Lung microvascular endothelial cell (primary cell): ENCODE data around the gene RCSD1. TPM values are rescaled to one million over a fixed set of nuclear protein-coding genes. Genes with fewer than 3 reads are reported as not detected.

Experiments
- DNase-seq, 2 donors: peaks; one replicate each; pipeline versions ENCODE4 v3.0.0 to v3.0.0-alpha.2; 2010; ENCODE audit warnings: low read depth in 2 of 2
- total RNA-seq: library from RNA; depleted of rRNA; stranded (reverse); fragments of >200 nt; gene quantifications from 2 replicates; pipeline ENCODE4 v1.2.1, GENCODE V29; 2014

The RCSD1 gene
- total RNA-seq, 1 donor from 2014 or later: 99.8 TPM

GRCh38 chr1:167640051-167640450 is 10.0 kb downstream of the RCSD1 start:
- DNase-seq: no peak

DNA sequence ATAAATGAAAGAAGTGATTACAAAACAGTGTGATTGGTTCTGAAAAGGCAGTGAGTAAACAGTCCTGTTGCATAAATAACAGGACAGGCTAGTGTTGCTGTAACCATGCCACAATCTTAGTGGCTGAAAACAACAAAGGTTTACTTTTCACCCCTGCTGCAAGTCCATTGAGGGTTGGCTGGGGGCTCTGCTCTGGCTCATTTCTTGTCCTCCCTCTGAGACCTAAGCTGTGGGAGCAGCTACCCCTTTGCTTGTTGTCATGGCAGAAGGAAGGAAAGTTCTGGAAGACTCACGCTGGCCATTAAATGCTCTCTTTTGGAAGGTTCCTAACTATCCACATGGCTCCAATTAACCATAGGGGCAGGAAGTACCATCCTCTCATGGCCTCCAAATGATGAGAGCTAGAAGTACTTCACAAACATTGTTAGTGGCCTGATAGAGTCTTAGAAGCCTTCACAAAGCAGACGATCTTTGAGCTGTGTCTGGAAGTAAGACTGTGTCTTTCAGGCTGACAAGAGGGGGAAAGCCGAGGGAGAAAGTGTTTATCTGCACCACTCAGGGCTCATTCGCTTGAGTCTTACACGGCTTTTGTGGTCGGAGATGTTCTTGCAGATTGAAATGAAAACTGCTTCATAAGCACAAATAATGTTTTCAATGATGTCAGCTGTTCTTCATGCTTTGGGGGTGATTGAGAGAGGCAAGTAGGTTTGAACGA is 11.9 kb downstream of the RCSD1 start:
- no peak for DNase-seq

- DNase-seq: no peak
Observed at GRCh38 chr1:167642501-167642826, 12.4 kb downstream of the RCSD1 start.

- no peak for DNase-seq
Observed at GRCh38 chr1:167643441-167643840, 13.4 kb downstream of the RCSD1 start.

GRCh38 chr1:167644551-167644950 is 14.5 kb downstream of the RCSD1 start:
- DNase-seq: no peak

GRCh38 chr1:167645140-167645541 is 15.1 kb downstream of the RCSD1 start:
- peak in 1 of 2 donors; percentile 82 for DNase-seq

DNA sequence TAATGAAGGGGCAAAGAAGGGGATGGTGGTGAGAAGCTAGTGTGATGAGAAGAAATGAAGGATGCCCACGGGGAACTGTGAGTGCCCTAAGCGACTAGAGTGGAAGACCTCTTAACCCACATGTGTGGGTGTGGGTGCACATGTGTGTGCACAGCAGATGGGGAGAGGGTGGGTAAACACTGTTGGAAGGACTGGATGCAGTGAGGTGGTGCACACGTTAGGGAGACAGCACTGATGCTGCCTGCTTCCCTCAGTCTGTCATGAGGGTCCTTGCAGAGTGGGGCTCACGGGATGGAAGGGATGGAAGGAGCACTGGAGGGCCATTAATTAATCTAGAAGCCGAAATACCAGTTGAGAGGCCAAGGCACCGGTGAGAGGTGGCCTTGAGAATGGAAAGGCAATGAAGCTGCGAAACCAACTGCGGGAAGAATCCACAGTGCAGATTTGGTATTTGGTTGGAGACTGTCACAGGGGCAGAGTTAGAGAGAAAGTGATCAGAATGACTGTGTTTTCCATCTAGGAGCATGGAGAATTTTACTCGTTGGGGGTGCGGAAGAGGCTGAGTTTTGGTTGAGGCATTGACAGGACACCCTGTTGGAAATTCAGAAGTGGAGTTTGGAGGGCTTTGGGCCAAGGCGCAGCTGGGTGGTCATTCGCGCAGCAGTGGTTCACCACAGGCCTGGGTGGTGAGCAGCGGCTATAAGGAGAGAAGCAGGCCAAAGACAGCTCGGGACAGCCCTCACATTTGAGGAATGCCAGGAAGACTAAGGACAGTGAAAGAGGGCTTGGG is 15.8 kb downstream of the RCSD1 start:
- DNase-seq: no peak

DNA sequence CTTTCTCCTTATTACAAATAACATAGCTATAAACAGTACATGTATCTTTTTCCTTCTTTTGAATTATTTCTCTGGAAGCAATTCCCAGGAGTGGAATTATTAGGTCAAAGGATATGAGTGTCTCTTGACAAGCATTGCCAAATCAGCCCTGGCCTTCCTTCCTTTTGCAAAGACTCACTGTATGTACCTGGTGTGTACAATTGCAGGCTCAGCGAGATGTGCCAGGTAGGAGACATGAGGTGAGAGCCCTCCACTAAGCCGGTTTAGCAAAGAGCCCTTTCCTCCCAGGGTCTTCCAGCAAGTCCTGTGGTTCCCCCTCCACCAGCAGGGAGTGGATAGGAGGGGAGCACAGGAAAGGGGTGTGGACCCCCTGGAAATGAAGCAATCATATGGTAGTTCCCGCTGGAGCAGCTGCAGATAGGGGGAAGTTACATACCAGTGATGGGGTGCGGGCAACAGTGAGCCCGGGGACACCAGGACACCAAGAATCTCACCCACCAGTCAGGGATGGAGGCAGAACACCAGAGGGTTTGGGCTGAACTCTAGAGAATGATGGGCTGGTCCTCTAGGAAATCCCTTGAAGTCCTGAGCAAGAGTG is 18.3 kb downstream of the RCSD1 start:
- DNase-seq: no peak

DNA sequence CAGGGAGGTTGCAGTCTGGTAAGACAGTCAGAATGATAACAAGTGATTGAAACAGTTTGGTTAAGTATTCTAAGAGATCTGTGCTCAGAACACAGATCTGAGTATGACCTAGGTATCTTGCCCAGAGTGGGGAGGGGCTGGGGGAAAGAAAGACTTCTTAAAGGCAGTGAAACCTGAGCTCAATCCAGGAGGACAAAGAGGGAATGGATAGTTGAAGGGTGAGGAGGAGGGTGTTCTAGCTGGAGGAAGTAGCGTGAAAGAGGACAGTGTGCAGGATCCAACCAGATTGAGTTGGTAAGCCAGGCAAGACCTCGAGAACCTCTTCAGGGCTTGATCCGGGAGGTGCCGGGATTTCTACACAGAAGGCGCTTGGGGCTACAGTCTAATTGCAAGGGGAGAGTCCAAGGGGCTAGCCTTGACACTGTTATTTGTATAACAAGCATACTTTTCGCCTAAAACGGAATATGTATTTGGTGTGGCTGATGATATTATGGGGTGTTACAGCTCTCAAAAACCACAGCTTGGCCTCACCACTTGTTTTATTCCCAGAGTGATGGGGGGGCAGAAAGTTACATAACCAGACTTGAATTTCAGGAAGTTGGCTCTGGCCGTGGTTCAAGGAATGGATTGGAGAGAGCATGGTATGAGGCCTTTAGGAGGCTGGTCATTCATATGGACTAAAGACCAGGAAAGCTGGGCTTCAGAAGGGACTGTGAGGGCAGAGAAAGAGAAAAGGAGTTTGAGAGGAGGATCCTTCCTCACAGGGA is 19.1 kb downstream of the RCSD1 start:
- DNase-seq: peak; percentile 46 to 58

DNA sequence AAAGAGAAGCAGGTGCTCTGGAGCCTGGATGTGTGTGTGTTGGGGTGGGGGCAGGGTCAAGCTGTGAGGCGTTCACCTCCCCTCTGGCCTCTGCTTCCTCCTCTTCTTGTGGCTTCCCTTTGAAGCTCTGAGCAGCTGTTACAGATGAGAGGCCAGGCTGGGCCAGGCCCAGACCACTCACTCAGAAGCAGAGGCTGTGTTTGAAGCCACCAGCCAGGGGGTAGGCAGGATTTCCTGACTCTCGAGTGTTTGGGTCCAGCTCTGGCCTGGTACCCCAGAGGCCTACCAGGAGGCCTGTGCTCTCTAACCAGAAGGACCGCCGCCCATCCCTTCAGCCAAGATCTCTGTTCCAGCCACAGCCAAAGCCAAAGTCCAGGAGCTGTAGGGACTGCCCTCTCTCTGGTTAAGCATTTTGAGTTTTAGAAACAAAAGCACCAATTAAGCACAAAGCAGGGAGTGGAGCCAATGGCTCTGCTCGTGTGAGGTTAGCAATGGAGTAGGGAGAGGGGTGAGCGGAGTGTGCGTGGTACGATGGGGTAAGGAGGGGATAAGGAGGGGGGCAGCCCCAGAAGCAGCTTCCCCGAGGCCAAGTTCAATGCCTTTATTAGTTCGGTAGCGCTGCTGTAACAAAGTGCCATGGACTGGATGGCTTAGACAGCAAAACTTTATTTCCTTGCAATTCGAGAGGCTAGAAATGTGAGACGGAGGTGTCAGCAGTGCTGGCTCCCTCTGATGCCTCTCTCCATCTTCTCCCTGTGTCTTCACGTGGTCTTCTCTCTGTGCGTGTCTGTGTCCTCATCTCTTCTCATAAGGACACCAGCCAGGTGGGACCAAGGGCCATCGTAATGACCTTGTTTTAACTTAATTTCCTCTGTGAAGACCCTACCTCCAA is 20.5 kb downstream of the RCSD1 start:
- peak in 1 of 2 donors; percentile 28 for DNase-seq

DNA sequence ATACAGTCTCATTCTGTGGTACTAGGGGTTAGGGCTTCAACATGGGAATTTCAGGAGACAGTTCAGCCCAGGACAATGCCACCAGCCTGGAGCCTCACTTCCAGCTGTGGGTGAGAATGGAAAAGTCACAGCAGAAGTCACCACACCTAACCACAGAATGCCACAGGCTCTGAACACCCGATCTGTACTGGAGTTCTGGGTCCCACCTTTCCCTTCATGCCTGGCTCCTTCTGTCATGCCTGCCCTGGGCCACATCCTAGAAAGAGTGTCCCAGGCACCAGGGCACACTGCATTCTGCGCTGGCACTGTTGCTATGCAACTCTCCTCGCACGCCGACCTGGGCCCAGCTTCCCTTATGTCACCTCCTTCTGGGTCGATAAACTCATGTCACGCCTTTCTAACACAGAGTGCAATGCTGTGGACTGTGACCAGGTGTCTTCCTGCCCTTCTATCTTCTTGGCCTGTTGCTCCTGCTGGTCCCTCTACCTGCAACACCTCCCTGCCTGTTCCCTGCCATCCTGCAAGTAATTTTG is 21.2 kb downstream of the RCSD1 start:
- DNase-seq: no peak

DNA sequence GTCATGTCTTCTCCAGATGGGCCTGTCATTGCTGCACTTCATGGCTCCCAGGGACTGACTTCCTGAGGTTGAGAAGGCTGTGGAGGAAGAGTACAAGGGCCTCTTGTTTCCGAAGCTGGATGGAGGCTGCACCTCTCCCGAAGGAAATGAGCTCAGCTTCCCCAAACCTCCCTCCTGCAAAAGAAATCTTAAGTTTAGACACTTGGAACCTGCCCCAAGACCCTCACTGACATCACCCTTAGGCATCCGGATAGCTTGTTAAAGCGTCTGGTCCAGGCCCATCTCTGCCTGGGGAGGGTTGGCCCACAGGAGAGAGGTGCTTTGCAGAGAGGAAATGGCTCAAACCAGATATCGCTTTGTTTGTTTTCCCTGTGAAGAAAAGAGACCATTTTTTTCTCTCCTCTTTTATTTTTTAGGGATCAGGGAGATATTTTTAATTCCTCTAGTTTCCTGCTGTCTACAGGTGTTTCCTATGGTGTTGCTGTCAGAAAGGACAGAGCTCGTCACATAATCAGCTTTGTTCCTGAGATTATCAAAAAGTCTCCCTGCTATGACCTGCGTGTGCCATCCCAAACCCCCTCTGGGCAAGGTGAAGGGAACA is 25.0 kb downstream of the RCSD1 start:
- peak; percentile 92 to 93 for DNase-seq

GRCh38 chr1:167656657-167657056 is 26.6 kb downstream of the RCSD1 start:
- no peak for DNase-seq

- peak in 1 of 2 donors; percentile 70 for DNase-seq
Observed at GRCh38 chr1:167658574-167659328, 28.7 kb downstream of the RCSD1 start.

DNA sequence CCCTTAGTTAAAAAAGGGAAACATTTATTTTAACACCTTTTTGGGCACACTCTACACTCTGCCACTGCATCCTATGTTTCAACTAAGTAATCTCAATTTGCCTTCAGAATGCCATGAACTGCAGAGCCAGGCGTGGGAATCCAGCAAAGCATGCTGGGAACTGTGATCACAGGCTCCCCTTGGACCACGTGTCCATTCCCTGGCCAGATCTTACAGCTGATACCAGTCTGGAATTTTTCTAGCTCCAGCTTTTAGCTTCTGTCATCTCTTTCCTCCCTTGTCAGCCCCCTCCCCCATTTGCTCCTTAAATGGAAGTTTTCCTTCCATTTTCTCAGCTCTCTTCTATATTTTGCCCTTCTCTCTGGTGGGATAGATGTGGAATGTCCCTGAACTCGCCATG is 29.4 kb downstream of the RCSD1 start:
- DNase-seq: peak; percentile 17 to 54

- DNase-seq: no peak
Observed at GRCh38 chr1:167659881-167660280, 29.8 kb downstream of the RCSD1 start.

DNA sequence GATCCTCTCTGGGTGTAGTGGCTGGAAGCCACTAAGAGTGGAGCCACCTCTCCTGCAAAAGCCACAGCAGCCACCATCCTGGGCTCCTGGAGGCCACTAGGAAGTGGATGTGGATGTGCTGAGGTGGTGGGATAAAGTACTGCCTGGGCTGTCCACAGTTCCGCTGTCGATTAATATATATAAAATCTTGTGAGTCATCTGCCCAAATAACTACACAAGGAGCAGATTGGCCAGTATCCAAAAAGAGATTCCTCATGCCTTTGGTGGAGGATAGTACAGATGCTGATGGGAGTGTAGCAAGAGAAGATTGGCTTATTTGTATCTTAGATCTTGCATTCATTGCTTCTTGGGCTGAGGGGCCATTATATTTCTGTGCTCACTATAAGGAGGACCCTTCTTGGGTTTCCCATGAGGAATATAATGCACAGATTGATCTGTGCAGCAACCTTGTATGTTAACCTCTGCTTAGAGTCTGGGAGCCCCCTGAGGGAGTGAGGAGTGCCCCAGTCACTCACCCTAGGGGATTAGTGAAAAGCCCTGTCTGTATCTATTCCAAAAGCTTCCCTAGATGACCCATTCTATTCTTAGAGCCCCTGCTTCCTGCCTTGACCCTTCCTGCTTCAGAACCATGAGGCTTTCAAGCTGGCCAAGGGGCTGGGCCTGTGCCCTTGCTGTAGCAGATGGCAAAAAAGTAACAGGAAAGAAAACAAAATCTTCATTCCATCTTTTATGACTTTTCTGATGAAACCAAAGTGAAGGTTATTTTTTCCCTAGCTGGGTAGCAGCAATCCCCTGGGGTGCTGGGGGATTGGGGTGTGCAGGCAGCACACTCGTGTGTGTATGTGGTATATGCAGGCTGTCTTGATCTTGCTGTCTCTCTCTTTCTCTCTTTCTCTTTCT is 31.7 kb downstream of the RCSD1 start:
- peak in 1 of 2 donors; percentile 85 for DNase-seq

DNA sequence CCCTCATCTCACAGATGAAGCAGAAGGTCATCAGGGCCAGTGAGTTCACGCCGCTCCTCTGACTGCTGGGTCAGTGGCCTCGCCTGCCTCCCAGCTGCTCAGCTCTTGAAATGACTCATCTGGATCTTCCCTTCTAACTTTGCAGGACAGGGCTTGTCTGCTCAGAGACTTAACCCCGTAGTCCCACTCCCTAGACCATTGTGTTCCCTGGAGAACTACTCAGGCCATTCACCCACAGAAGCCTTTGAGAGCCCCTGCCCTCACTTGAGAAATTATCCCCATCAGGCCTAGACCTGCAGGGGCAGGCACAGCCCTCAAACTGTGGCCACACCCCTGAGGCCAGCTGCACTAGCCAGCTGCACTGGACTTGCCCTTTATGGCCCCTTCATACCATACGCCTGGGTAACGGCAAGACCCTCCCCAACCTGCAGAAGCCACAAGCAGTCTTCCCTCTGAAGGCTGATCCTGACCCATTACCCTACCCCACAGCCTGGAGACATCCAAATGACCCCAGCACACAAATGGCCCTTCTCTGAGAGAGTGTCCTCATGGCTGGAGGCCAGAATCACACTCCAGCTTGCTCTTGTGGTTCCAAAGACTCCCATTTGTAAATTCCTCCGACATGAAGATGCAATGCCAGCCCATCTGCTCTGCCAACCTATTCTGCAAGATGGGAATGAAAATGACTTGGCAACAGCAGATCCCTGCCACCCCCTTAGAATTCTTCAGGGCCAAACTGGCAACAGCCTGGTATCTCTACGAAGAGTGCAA is 33.2 kb downstream of the RCSD1 start:
- peak in 1 of 2 donors; percentile 68 for DNase-seq
